HepG2 (cell line): ENCODE measurements around the gene TTPAL. TPM values are rescaled to one million over a fixed set of nuclear protein-coding genes. Genes with fewer than 3 reads are reported as not detected.
A peak's percentile ranks its signal among the peaks of the same experiment; 100 is the strongest.

Experiments used
- ATAC-seq: fragments of 200-7000 bp; cut with Tn5 transposase; 3 replicates; pipeline ENCODE4 v1.9.1; 2020; ENCODE audit warnings: mild to moderate bottlenecking, moderate library complexity
- BruUV-seq: library from RNA; stranded (reverse); fragments of 400-500 nt; replicated peaks from 2 replicates; lab custom pipeline; 2021; lab: Mats Ljungman, UMichigan
- CTCF ChIA-PET: fragments of 300-600 bp; formaldehyde crosslinking; extraction: SDS; loops from one replicate; lab custom pipeline; 2021; ENCODE audit warnings: low total read pairs, inconsistent platforms, low intra/inter-chr PET ratio; lab: Yijun Ruan, JAX
- POLR2A ChIA-PET: fragments of 350-600 bp; sonication (Branson Sonifier 250); formaldehyde crosslinking; loops from one replicate; lab custom pipeline; 2020; ENCODE audit warnings: antibody characterized with exemption, inconsistent platforms; lab: Yijun Ruan, JAX
- DNase-seq: peaks from one replicate; pipeline ENCODE4 v3.0.0-alpha.2; 2015; ENCODE audit warnings: low spot score
- FAIRE-seq: peaks from 3 replicates; lab custom pipeline; 2011; peaks lifted over from hg19 to GRCh38; lab: Jason Lieb, UNC
- H2AFZ ChIP-seq: one replicate; pipeline ENCODE4 v1.6.1; 2011; ENCODE audit warnings: low read length, inconsistent platforms
- H3K27ac ChIP-seq: fragments of 300-600 bp; 3 replicates; pipeline ENCODE4 v1.8.0; 2011; ENCODE audit warnings: mixed run types, mild to moderate bottlenecking, mixed read lengths, low read length, inconsistent platforms; ENCODE audit not compliant: insufficient read depth; ENCODE audit errors: extremely low read length
- H3K27me3 ChIP-seq, 2 experiments: fragments of 200-600 bp in 1 of 2; 2 replicates in 1 of 2; 3 replicates in 1 of 2; pipeline versions ENCODE4 v1.6.0 to v1.8.0; 2011; ENCODE audit warnings: low read length in 2 of 2, mild to moderate bottlenecking in 2 of 2, moderate library complexity in 2 of 2, inconsistent platforms in 1 of 2; ENCODE audit not compliant: insufficient read depth in 2 of 2, control insufficient read depth in 1 of 2
- H3K36me3 ChIP-seq, 2 experiments: fragments of 200-600 bp in 1 of 2; replicated peaks in 1 of 2; 2 replicates in 1 of 2; 3 replicates in 1 of 2; pipeline versions ENCODE4 v1.5.1 to v1.8.0; 2011; ENCODE audit warnings: low read length in 2 of 2, inconsistent platforms in 1 of 2; ENCODE audit not compliant: insufficient read depth in 2 of 2, control insufficient read depth in 1 of 2
- H3K4me1 ChIP-seq: 2 replicates; pipeline ENCODE4 v1.5.1; 2012; ENCODE audit warnings: low read length, inconsistent platforms; ENCODE audit not compliant: insufficient read depth
- H3K4me2 ChIP-seq: 2 replicates; pipeline ENCODE4 v1.6.0; 2011; ENCODE audit warnings: low read depth, low read length, inconsistent platforms
- H3K4me3 ChIP-seq, 3 experiments: fragments of 200-600 bp in 1 of 3; sonication (generic), shearing (Covaris generic) in 1 of 3; replicated peaks in 1 of 3; 2 replicates each; pipeline ENCODE4 v1.5.1; 2011 to 2016; ENCODE audit warnings: low read length in 3 of 3, inconsistent platforms in 2 of 3, low read depth in 2 of 3, mild to moderate bottlenecking in 2 of 3, control low read depth in 1 of 3, mixed read lengths in 1 of 3; ENCODE audit not compliant: insufficient read depth in 1 of 3
- H3K79me2 ChIP-seq: one replicate; pipeline ENCODE4 v1.6.1; 2011; ENCODE audit warnings: low read length, inconsistent platforms; ENCODE audit not compliant: insufficient read depth
- H3K9ac ChIP-seq: 2 replicates; pipeline ENCODE4 v1.6.0; 2011; ENCODE audit warnings: mild to moderate bottlenecking, low read depth, low read length, inconsistent platforms; ENCODE audit not compliant: insufficient read depth
- H3K9me3 ChIP-seq: 2 replicates; pipeline ENCODE4 v1.5.1; 2012; ENCODE audit warnings: mild to moderate bottlenecking, low read length
- H4K20me1 ChIP-seq: 2 replicates; pipeline ENCODE4 v1.6.0; 2011; ENCODE audit warnings: inconsistent platforms, mild to moderate bottlenecking, low read length, moderate library complexity; ENCODE audit not compliant: insufficient read depth
- AKAP8 ChIP-seq: sonication (generic); formaldehyde crosslinking; IDR thresholded peaks from 2 replicates; pipeline ENCODE4 v1.5.1; 2020; ENCODE audit warnings: mild to moderate bottlenecking, missing genetic modification reagents
- CEBPG ChIP-seq: IDR thresholded peaks from 2 replicates; pipeline ENCODE4 v1.6.1; 2016
- GABPA ChIP-seq, 2 experiments: IDR thresholded peaks; 2 replicates each; pipeline ENCODE4 v1.6.1; 2011 to 2016; ENCODE audit warnings: low read depth in 2 of 2, low read length in 1 of 2, missing biosample characterization in 1 of 2, missing genetic modification characterization in 1 of 2
- HDAC1 ChIP-seq: sonication (generic); formaldehyde crosslinking; IDR thresholded peaks from 2 replicates; pipeline ENCODE4 v1.5.1; 2020; ENCODE audit warnings: mild to moderate bottlenecking, missing genetic modification reagents
- HES4 ChIP-seq: sonication (generic); formaldehyde crosslinking; IDR thresholded peaks from 2 replicates; pipeline ENCODE4 v1.9.0; 2021; ENCODE audit warnings: mild to moderate bottlenecking, missing genetic modification reagents, borderline replicate concordance
- JARID2 ChIP-seq: sonication (generic); formaldehyde crosslinking; IDR thresholded peaks from 2 replicates; pipeline ENCODE4 v1.8.1; 2023; ENCODE audit warnings: missing genetic modification reagents, inconsistent platforms; ENCODE audit not compliant: insufficient replicate concordance
- MIXL1 ChIP-seq: IDR thresholded peaks from 2 replicates; pipeline ENCODE4 v1.6.1; 2016
- MXD4 ChIP-seq: IDR thresholded peaks from 2 replicates; pipeline ENCODE4 v1.6.1; 2016; ENCODE audit warnings: mild to moderate bottlenecking, missing biosample characterization, missing genetic modification reagents
- NFRKB ChIP-seq: fragments of 450-650 bp; IDR thresholded peaks from 2 replicates; pipeline ENCODE4 v1.6.1; 2017
- NPAS2 ChIP-seq: sonication (generic); formaldehyde crosslinking; IDR thresholded peaks from 2 replicates; pipeline ENCODE4 v1.8.0; 2022; ENCODE audit warnings: mild to moderate bottlenecking, missing genetic modification reagents, borderline replicate concordance
- RAD21 ChIP-seq: fragments of 450-650 bp; formaldehyde crosslinking; IDR thresholded peaks from 2 replicates; pipeline ENCODE4 v1.5.0; 2020; ENCODE audit warnings: mild to moderate bottlenecking
- STAG1 ChIP-seq: sonication (generic); formaldehyde crosslinking; IDR thresholded peaks from 2 replicates; pipeline ENCODE4 v1.4.0; 2020; ENCODE audit warnings: missing genetic modification reagents
- TCF7L2 ChIP-seq: IDR thresholded peaks from 2 replicates; pipeline ENCODE4 v1.6.1; 2011; ENCODE audit warnings: mild to moderate bottlenecking, low read depth, low read length, moderate library complexity
- THAP9 ChIP-seq: sonication (generic); formaldehyde crosslinking; IDR thresholded peaks from 2 replicates; pipeline ENCODE4; 2020; ENCODE audit warnings: missing genetic modification reagents, mild to moderate bottlenecking, borderline replicate concordance
- ZMYM2 ChIP-seq: sonication (generic); formaldehyde crosslinking; IDR thresholded peaks from 2 replicates; pipeline ENCODE4 v1.8.0; 2022; ENCODE audit warnings: mild to moderate bottlenecking, missing genetic modification reagents
- ZNF232 ChIP-seq: sonication (generic); formaldehyde crosslinking; IDR thresholded peaks from 2 replicates; pipeline ENCODE4 v1.4.0; 2020; ENCODE audit warnings: missing genetic modification reagents, borderline replicate concordance
- ZNF24 ChIP-seq: fragments of 450-650 bp; IDR thresholded peaks from 2 replicates; pipeline ENCODE4 v1.6.1; 2017; ENCODE audit warnings: antibody characterized with exemption, mild to moderate bottlenecking
- ZNF33B ChIP-seq: sonication (generic); formaldehyde crosslinking; IDR thresholded peaks from 2 replicates; pipeline ENCODE4 v1.5.1; 2020; ENCODE audit warnings: mild to moderate bottlenecking, missing genetic modification reagents
- ZSCAN25 ChIP-seq: sonication (generic); formaldehyde crosslinking; IDR thresholded peaks from 2 replicates; pipeline ENCODE4 v1.8.0; 2022; ENCODE audit warnings: mild to moderate bottlenecking, missing genetic modification reagents
- WGBS: methylation state at CpG from one replicate; pipeline ENCODE4 v1.1.6; 2017; ENCODE audit warnings: low lambda C conversion rate; 5-methylcytosine and 5-hydroxymethylcytosine counted together
- in situ Hi-C: cut with HindIII; loops from 2 replicates; pipeline ENCODE4 v1.10.0; 2017; ENCODE audit warnings: low pct_unique_long_range_greater_than_20kb; ENCODE audit not compliant: extremely low pct_ligation_motif_present
- intact Hi-C: fragments of 100-400 bp; cut with micrococcal nuclease; formaldehyde crosslinking; loops from one replicate; pipeline ENCODE4 v1.10.0; 2022; ENCODE audit not compliant: unreplicated experiment
- polyA plus RNA-seq, 8 experiments: library from polyadenylated mRNA; depleted of rRNA in 3 of 8; stranded (reverse) in 7 of 8; unstranded in 1 of 8; fragments of >200 nt; fragmentation: Illumina TruSeq in 4 of 8; extraction: Trizol in 4 of 8; gene quantifications; 2 replicates each; pipeline versions ENCODE4 v1.2.1 to v1.2.3, GENCODE V29; 2011 to 2016; ENCODE audit warnings: low read depth in 4 of 8, missing spikeins in 1 of 8, mixed read lengths in 1 of 8; ENCODE audit not compliant: insufficient read depth in 1 of 8
- total RNA-seq, 5 experiments: library from RNA; depleted of rRNA; stranded (reverse); fragments of >200 nt; fragmentation: Illumina TruSeq; extraction: Trizol; gene quantifications; 2 replicates each; pipeline ENCODE4 v1.2.3, GENCODE V29; 2016; ENCODE audit warnings: low read depth in 1 of 5
- TF ChIP-seq, protein P1 (sequence below): sonication (generic); formaldehyde crosslinking; IDR thresholded peaks from 2 replicates; pipeline ENCODE4 v1.5.0; 2020; ENCODE audit warnings: mild to moderate bottlenecking, missing genetic modification reagents, moderate library complexity
- TF ChIP-seq, protein P2 (sequence below): IDR thresholded peaks from 2 replicates; pipeline ENCODE4 v1.6.1; 2012; ENCODE audit warnings: low read depth, low read length, improper control_type of control experiment

TTPAL gene
- total and polyA plus RNA-seq, 2 of the 13 experiments (the other 11 are each of a cell fraction or from before 2014, with no cell fraction given) = 4.3 to 18.8 TPM

- FAIRE-seq (peak; percentile 15), ATAC-seq (peak; percentile 60), DNase-seq (peak; percentile 73)
- no peaks in the 10 kb centered on the region for H4K20me1 ChIP-seq
- peak overlapping the region; percentile 72 for H3K4me2 ChIP-seq
- H3K9me3 ChIP-seq = no peaks in the 10 kb centered on the region
- H2AFZ ChIP-seq = peak overlapping the region; percentile 87
- no peaks in the 10 kb centered on the region for H3K36me3 ChIP-seq
- BruUV-seq = no TSS peak
- H3K27me3 ChIP-seq = no peaks in the 10 kb centered on the region
- in situ Hi-C loops = loop anchor here (5.0 kb wide), 1 partner anchor 68 kb away; no protein-coding TSS in a partner anchor
- H3K27ac ChIP-seq = peak overlapping the region; percentile 58
- intact Hi-C loops = loop anchor here (1.0 to 2.0 kb wide), 4 partner anchors 26 to 76 kb away; no protein-coding TSS in a partner anchor
- POLR2A ChIA-PET = interaction anchor here (0.9 to 1.5 kb wide), 14 partner anchors 11 to 249 kb away, joined by 3 to 11 read pairs (median 4); partner anchors contain the start of gene TTPAL
- 0% methylated on average over 3 of the region's 3 CpGs for WGBS
- peak overlapping the region; percentile 45 for H3K9ac ChIP-seq
- no peaks in the 10 kb centered on the region for H3K79me2 ChIP-seq
- peak overlapping the region; percentile 6 to 55 (median 18); a peak in 4 of 6 replicates for H3K4me3 ChIP-seq
- H3K4me1 ChIP-seq = peaks cover 69% of the 10 kb centered on the region
- CTCF ChIA-PET = interaction anchor here (0.7 to 2.6 kb wide), 9 partner anchors 50 to 245 kb away, joined by 3 to 29 read pairs (median 6); no protein-coding TSS in a partner anchor
- TF ChIP-seq, protein P1, sequence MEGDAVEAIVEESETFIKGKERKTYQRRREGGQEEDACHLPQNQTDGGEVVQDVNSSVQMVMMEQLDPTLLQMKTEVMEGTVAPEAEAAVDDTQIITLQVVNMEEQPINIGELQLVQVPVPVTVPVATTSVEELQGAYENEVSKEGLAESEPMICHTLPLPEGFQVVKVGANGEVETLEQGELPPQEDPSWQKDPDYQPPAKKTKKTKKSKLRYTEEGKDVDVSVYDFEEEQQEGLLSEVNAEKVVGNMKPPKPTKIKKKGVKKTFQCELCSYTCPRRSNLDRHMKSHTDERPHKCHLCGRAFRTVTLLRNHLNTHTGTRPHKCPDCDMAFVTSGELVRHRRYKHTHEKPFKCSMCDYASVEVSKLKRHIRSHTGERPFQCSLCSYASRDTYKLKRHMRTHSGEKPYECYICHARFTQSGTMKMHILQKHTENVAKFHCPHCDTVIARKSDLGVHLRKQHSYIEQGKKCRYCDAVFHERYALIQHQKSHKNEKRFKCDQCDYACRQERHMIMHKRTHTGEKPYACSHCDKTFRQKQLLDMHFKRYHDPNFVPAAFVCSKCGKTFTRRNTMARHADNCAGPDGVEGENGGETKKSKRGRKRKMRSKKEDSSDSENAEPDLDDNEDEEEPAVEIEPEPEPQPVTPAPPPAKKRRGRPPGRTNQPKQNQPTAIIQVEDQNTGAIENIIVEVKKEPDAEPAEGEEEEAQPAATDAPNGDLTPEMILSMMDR (CRISPR knock-in tag) = peak; percentile 89
- TF ChIP-seq THAP9 (CRISPR knock-in tag) = no peak
- TF ChIP-seq ZNF33B (CRISPR knock-in tag) = no peak
- TF ChIP-seq, protein P2, sequence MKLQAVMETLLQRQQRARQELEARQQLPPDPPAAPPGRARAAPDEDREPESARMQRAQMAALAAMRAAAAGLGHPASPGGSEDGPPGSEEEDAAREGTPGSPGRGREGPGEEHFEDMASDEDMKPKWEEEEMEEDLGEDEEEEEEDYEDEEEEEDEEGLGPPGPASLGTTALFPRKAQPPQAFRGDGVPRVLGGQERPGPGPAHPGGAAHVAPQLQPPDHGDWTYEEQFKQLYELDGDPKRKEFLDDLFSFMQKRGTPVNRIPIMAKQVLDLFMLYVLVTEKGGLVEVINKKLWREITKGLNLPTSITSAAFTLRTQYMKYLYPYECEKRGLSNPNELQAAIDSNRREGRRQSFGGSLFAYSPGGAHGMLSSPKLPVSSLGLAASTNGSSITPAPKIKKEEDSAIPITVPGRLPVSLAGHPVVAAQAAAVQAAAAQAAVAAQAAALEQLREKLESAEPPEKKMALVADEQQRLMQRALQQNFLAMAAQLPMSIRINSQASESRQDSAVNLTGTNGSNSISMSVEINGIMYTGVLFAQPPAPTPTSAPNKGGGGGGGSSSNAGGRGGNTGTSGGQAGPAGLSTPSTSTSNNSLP = peak; percentile 85
- TF ChIP-seq HDAC1 (CRISPR knock-in tag) = no peak
- no peak for TF ChIP-seq GABPA (IDR thresholded peaks at IDR 0.05; ENCODE audit: low read depth, low read length)
- TF ChIP-seq GABPA (CRISPR knock-in tag; IDR thresholded peaks at IDR 0.05; ENCODE audit: low read depth) = no peak; the same call in 1 of the 2 replicates
- TF ChIP-seq ZSCAN25 (CRISPR knock-in tag) = 0 out of 2 replicates have a peak, but pooled peaks have one; percentile 17
- no peak for TF ChIP-seq MXD4 (CRISPR knock-in tag)
- peak; percentile 82 for TF ChIP-seq RAD21
- TF ChIP-seq STAG1 (CRISPR knock-in tag) = peak; percentile 92
- no peak for TF ChIP-seq NFRKB
- TF ChIP-seq JARID2 = no peak
- no peak for TF ChIP-seq TCF7L2
- TF ChIP-seq AKAP8 = no peak
- TF ChIP-seq MIXL1 (CRISPR knock-in tag) = peak; percentile 77; the same call in 1 of the 2 replicates
- 0 out of 2 replicates have a peak, but pooled peaks have one; percentile 20 for TF ChIP-seq ZNF24
- no peak for TF ChIP-seq HES4 (CRISPR knock-in tag)
- peak; percentile 100 for TF ChIP-seq ZNF232
- TF ChIP-seq NPAS2 (CRISPR knock-in tag) = no peak
- TF ChIP-seq ZMYM2 = no peak
- TF ChIP-seq CEBPG = 0 out of 2 replicates have a peak, but pooled peaks have one; percentile 8
Observed at GRCh38 chr20:44460795-44461141, 14.9 kb upstream of the TTPAL start.
